OCI-LY7 (cell line): ENCODE data around the gene ST6GALNAC6. TPM values are rescaled to one million over a fixed set of nuclear protein-coding genes. Genes with fewer than 3 reads are reported as not detected.

Source experiments
- BruUV-seq: library from RNA; stranded (reverse); fragments of 400-500 nt; replicated peaks from 2 replicates; lab custom pipeline; 2021; lab: Mats Ljungman, UMichigan
- CTCF ChIA-PET: fragments of 300-600 bp; sonication (Branson Sonifier 250); formaldehyde crosslinking; loops from one replicate; lab custom pipeline; 2022; ENCODE audit warnings: antibody characterized with exemption; ENCODE audit not compliant: unreplicated experiment; lab: Charles Lee
- POLR2A ChIA-PET: fragments of 300-600 bp; sonication (Branson Sonifier 250); formaldehyde crosslinking; loops from one replicate; lab custom pipeline; 2022; ENCODE audit warnings: antibody characterized with exemption; lab: Charles Lee
- DNase-seq: peaks from one replicate; pipeline ENCODE4 v3.0.0-alpha.2; 2015; ENCODE audit warnings: low spot score
- H2AFZ ChIP-seq: fragments of 200-600 bp; sonication (generic), shearing (Covaris generic); 2 replicates; pipeline ENCODE4 v1.6.1; 2014; ENCODE audit warnings: mild to moderate bottlenecking, antibody characterized with exemption, low read length, moderate library complexity
- H3K27ac ChIP-seq: fragments of 200-600 bp; sonication (generic); 2 replicates; pipeline ENCODE4 v1.5.1; 2014; ENCODE audit warnings: mixed run types, low read depth, mild to moderate bottlenecking, moderate library complexity, low read length, inconsistent platforms; ENCODE audit not compliant: poor library complexity, severe bottlenecking
- H3K36me3 ChIP-seq: fragments of 200-600 bp; sonication (generic); 2 replicates; pipeline ENCODE4 v1.6.1; 2014; ENCODE audit warnings: mild to moderate bottlenecking, antibody characterized with exemption, low read length, moderate library complexity, mixed read lengths; ENCODE audit not compliant: insufficient read depth
- H3K4me1 ChIP-seq: fragments of 200-600 bp; sonication (generic); 2 replicates; pipeline ENCODE4 v1.5.1; 2014; ENCODE audit warnings: mild to moderate bottlenecking, low read length; ENCODE audit not compliant: insufficient read depth, poor library complexity, severe bottlenecking
- H3K4me2 ChIP-seq: fragments of 200-600 bp; sonication (generic); 2 replicates; pipeline ENCODE4 v1.6.1; 2014; ENCODE audit warnings: mild to moderate bottlenecking, low read length
- H3K4me3 ChIP-seq: fragments of 200-600 bp; sonication (generic); 2 replicates; pipeline ENCODE4 v1.5.1; 2014; ENCODE audit warnings: mild to moderate bottlenecking, low read depth, low read length; ENCODE audit not compliant: poor library complexity, severe bottlenecking
- H3K79me2 ChIP-seq: fragments of 200-600 bp; sonication (generic); 2 replicates; pipeline ENCODE4 v1.6.1; 2016; ENCODE audit warnings: low read depth, mild to moderate bottlenecking, low read length, moderate library complexity, mixed read lengths; ENCODE audit not compliant: insufficient read depth
- H3K9me2 ChIP-seq: fragments of 200-600 bp; sonication (generic); 2 replicates; pipeline ENCODE4 v1.6.1; 2016; ENCODE audit warnings: mild to moderate bottlenecking, low read length, mixed read lengths; ENCODE audit not compliant: insufficient read depth
- H3K9me3 ChIP-seq: fragments of 200-600 bp; sonication (generic); 2 replicates; pipeline ENCODE4 v1.6.1; 2014; ENCODE audit warnings: mild to moderate bottlenecking, mixed run types, low read length, mixed read lengths
- H4K20me1 ChIP-seq: fragments of 200-600 bp; sonication (generic); 2 replicates; pipeline ENCODE4 v1.6.1; 2014; ENCODE audit warnings: mild to moderate bottlenecking, antibody characterized with exemption, low read length, moderate library complexity, mixed read lengths; ENCODE audit not compliant: insufficient read depth
- EZH2phosphoT487 ChIP-seq: fragments of 200-600 bp; sonication (generic); IDR thresholded peaks from 2 replicates; pipeline ENCODE4 v1.6.1; 2018; ENCODE audit warnings: low read depth, borderline replicate concordance, mild to moderate bottlenecking, mixed run types, antibody characterized with exemption, low read length, moderate library complexity, mixed read lengths
- intact Hi-C: fragments of 100-400 bp; cut with micrococcal nuclease; formaldehyde crosslinking; loops from one replicate; pipeline ENCODE4 v1.10.0; 2022; ENCODE audit not compliant: unreplicated experiment
- total RNA-seq, 2 experiments: library from RNA; depleted of rRNA in 1 of 2; stranded (reverse); fragments of >200 nt in 1 of 2; shearing (Covaris generic) in 1 of 2; gene quantifications; 2 replicates each; pipeline ENCODE4 v1.2.3, GENCODE V29; 2014 to 2022
- TF ChIP-seq, protein P1 (sequence below): fragments of 200-600 bp; sonication (generic); conservative IDR thresholded peaks from 2 replicates; pipeline ENCODE4 v1.5.1; 2014; ENCODE audit warnings: mild to moderate bottlenecking, antibody characterized with exemption, low read length, moderate library complexity, mixed read lengths

ST6GALNAC6 gene
- total RNA-seq, 2 experiments from 2014 or later: 43.7 to 51.3 TPM

DNA sequence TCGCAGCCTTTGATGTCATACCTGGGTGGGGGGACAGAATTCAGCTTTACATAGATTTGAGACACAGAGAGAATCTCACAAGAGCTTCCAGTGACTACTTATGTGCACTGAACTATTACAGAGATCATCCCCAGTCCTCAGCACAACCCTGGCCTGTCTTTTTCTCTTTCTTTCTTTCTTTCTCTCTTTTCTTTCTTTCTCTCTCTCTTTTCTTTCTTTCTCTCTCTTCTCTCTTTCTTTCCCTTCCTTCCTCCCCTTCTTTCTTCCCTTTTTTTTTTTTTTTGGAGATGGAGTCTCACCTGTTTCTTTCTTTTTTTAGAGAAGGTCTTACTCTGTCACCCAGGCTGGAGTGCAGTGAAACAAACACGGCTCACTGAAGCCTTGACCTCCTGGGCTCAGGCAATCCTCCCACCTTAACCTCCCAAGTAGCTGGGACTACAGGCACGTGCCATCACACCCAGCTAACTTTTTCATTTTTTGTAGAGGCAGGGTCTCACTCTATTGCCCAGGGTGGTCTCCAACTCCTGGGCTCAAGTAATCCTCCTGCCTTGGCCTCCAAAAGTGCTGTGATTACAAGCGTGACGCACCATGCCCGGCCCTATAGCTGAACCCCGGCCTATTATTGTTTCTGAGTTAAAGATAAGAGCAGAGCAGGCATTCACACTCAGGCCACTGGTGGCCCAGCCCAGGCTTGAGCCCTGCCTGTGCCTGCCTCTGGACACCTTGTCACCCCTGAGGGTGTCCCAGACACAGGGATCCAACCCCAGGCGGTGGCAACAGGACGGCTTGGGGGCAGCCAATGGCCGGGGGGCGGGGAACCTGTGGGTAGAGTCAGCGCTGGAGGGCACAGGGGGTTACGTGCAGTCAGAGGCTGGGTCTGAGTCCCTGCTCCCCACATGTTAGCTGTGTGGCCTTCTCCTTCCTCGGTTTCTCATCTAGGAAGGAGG lies 26.8 kb upstream of the ST6GALNAC6 start:
- Histone ChIP-seq H3K27ac (no peak overlapping the region), H4K20me1 (no peaks in the 10 kb centered on the region), H3K36me3 (no peaks in the 10 kb centered on the region), H3K9me2 (no peaks in the 10 kb centered on the region), H2AFZ (no peak overlapping the region), H3K79me2 (no peaks in the 10 kb centered on the region), H3K4me2 (peak overlapping the region; percentile 71), H3K4me3 (peak overlapping the region; percentile 61), H3K4me1 (peaks cover 43% of the 10 kb centered on the region), H3K9me3 (no peaks in the 10 kb centered on the region)
- no peak for DNase-seq
- TF ChIP-seq, protein P1, sequence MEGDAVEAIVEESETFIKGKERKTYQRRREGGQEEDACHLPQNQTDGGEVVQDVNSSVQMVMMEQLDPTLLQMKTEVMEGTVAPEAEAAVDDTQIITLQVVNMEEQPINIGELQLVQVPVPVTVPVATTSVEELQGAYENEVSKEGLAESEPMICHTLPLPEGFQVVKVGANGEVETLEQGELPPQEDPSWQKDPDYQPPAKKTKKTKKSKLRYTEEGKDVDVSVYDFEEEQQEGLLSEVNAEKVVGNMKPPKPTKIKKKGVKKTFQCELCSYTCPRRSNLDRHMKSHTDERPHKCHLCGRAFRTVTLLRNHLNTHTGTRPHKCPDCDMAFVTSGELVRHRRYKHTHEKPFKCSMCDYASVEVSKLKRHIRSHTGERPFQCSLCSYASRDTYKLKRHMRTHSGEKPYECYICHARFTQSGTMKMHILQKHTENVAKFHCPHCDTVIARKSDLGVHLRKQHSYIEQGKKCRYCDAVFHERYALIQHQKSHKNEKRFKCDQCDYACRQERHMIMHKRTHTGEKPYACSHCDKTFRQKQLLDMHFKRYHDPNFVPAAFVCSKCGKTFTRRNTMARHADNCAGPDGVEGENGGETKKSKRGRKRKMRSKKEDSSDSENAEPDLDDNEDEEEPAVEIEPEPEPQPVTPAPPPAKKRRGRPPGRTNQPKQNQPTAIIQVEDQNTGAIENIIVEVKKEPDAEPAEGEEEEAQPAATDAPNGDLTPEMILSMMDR: no peak
- TF ChIP-seq EZH2phosphoT487: no peak
- BruUV-seq: no TSS peak
- intact Hi-C loops: loop anchor here (10.0 kb wide), 1 partner anchor 421 kb away; no protein-coding TSS in a partner anchor
- POLR2A ChIA-PET: no interaction called here
- CTCF ChIA-PET: no interaction called here

- no peak overlapping the region for H3K4me2 ChIP-seq
- no peak for DNase-seq
- no peaks in the 10 kb centered on the region for H4K20me1 ChIP-seq
- no peak overlapping the region for H2AFZ ChIP-seq
- no peaks in the 10 kb centered on the region for H3K36me3 ChIP-seq
- no TSS peak for BruUV-seq
- H3K9me2 ChIP-seq: no peaks in the 10 kb centered on the region
- TF ChIP-seq, protein P1: no peak
- TF ChIP-seq EZH2phosphoT487: no peak
- no peaks in the 10 kb centered on the region for H3K79me2 ChIP-seq
- H3K27ac ChIP-seq: no peak overlapping the region
- CTCF ChIA-PET: no interaction called here
- POLR2A ChIA-PET: no interaction called here
- H3K4me1 ChIP-seq: peaks cover 34% of the 10 kb centered on the region
- H3K9me3 ChIP-seq: no peaks in the 10 kb centered on the region
- no peak overlapping the region for H3K4me3 ChIP-seq
- intact Hi-C loops: loop anchor here (10.0 kb wide), 1 partner anchor 420 kb away; no protein-coding TSS in a partner anchor
Observed at GRCh38 chr9:127924736-127925444, 25.5 kb upstream of the ST6GALNAC6 start.
